OCI-LY3 (cell line): ENCODE results near the gene HNRNPLL.

Source experiments
- EZH2phosphoT487 ChIP-seq: fragments of 200-600 bp; shearing (Covaris generic); IDR thresholded peaks from 2 replicates; pipeline ENCODE4 v1.6.1; 2018; ENCODE audit warnings: antibody characterized with exemption, mixed run types, low read depth
- TF ChIP-seq, protein P1 (sequence below): fragments of 200-600, 300-600 bp; sonication (generic); IDR thresholded peaks from 2 replicates; pipeline ENCODE4 v1.5.1; 2014; ENCODE audit warnings: antibody characterized with exemption, low read length, low read depth

DNA sequence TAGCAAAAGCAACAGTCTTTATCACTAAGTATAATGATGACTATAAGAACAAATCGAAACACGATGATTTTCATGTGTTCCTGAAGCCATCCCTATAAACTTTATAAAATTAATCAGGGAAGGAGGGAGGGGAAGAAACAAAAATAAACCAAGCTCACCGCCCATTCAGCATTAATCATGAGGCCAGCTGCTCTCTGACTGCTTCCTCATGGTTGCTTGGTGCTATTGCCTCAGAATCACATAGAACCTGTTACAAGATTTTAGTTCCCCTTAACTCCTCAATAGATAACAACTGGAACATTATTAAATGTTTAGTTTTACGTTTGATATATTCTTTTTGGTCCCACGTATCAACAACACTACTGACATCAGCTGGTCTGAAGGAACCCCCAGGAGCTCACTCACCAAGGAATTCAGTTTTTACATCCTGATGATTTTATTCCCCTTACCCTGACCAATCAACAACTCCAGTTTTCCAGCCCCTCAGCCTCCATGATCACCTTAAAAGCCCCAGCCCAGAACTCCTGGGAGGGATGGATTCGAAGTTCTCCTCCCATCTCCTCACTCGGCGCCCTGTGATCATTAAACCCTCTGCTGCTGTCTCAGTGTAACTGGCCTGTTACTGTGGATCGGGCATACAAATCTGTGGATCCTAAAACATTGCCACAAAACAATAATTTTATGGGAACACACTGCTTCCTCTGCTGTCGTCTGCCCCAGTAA is 10.6 kb upstream of the HNRNPLL start:
- TF ChIP-seq, protein P1, sequence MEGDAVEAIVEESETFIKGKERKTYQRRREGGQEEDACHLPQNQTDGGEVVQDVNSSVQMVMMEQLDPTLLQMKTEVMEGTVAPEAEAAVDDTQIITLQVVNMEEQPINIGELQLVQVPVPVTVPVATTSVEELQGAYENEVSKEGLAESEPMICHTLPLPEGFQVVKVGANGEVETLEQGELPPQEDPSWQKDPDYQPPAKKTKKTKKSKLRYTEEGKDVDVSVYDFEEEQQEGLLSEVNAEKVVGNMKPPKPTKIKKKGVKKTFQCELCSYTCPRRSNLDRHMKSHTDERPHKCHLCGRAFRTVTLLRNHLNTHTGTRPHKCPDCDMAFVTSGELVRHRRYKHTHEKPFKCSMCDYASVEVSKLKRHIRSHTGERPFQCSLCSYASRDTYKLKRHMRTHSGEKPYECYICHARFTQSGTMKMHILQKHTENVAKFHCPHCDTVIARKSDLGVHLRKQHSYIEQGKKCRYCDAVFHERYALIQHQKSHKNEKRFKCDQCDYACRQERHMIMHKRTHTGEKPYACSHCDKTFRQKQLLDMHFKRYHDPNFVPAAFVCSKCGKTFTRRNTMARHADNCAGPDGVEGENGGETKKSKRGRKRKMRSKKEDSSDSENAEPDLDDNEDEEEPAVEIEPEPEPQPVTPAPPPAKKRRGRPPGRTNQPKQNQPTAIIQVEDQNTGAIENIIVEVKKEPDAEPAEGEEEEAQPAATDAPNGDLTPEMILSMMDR = no peak
- no peak for TF ChIP-seq EZH2phosphoT487
